GM12892 (cell line): ENCODE measurements around the gene TMEM131.

ENCODE experiments used
- POLR2A ChIP-seq: IDR thresholded peaks from 2 replicates; pipeline ENCODE4 v1.6.1; 2011; ENCODE audit warnings: low read depth, low read length, control low read depth
- POLR2AphosphoS5 ChIP-seq: IDR thresholded peaks from 2 replicates; pipeline ENCODE4 v1.6.1; 2011; ENCODE audit warnings: low read depth, low read length, control low read depth

DNA sequence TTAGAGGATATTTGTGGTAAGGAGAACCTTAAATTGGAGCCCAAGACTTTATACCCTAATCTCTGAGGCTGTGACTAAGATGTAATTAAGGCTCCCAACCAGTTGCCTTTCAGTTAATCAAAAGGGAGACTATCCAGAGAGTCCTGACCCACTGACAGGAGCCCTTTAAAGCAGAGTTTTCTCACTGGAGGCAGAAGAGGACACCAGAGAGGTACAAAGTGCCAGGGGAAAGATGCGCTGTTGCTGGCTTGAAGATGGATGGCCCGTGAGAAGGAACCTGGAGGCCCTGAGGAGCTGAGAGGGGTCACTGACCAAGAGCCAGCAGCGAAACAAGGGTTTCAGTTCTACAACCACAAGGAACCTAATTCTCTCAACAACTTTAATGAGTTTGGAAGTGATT, 137.3 kb downstream of the TMEM131 start:
- TF ChIP-seq POLR2A (no peak), POLR2AphosphoS5 (no peak)
